A673 (cell line): ENCODE results near the gene ABCD1. TPM values are rescaled to one million over a fixed set of nuclear protein-coding genes. Genes with fewer than 3 reads are reported as not detected.
"Not testable (repeated sequence)": the region's sequence is repeated elsewhere in the genome, so short reads cannot be mapped to it uniquely, and the experiment has no call there.

ENCODE experiments used
- BruUV-seq: library from RNA; stranded (reverse); fragments of 400-500 nt; replicated peaks from 2 replicates; lab custom pipeline; 2021; lab: Mats Ljungman, UMichigan
- CTCF ChIA-PET: fragments of 300-600 bp; sonication (Branson Sonifier 250); formaldehyde crosslinking; loops from one replicate; lab custom pipeline; 2022; ENCODE audit warnings: antibody characterized with exemption; lab: Charles Lee
- POLR2A ChIA-PET: fragments of 300-600 bp; sonication (Branson Sonifier 250); formaldehyde crosslinking; loops from one replicate; lab custom pipeline; 2022; ENCODE audit warnings: antibody characterized with exemption; ENCODE audit not compliant: low non-redundant PET; lab: Charles Lee
- DNase-seq: peaks from one replicate; pipeline ENCODE4 v3.0.0-alpha.2; 2015; ENCODE audit warnings: low spot score
- H3K27ac ChIP-seq: fragments of 200-600 bp; sonication (generic); 2 replicates; pipeline ENCODE4 v1.5.1; 2016; ENCODE audit warnings: mixed run types, low read depth, mild to moderate bottlenecking, mixed read lengths, antibody characterized with exemption, low read length; ENCODE audit not compliant: poor library complexity, severe bottlenecking
- H3K27me3 ChIP-seq: fragments of 200-600 bp; sonication (generic); replicated peaks from 2 replicates; pipeline ENCODE4 v1.6.1; 2017; ENCODE audit warnings: mixed run types, low read depth, mild to moderate bottlenecking, mixed read lengths, antibody characterized with exemption, low read length; ENCODE audit not compliant: insufficient read depth, poor library complexity
- H3K36me3 ChIP-seq: fragments of 200-600 bp; sonication (generic); 2 replicates; pipeline ENCODE4 v1.6.1; 2016; ENCODE audit warnings: mixed run types, mild to moderate bottlenecking, mixed read lengths, antibody characterized with exemption, low read length; ENCODE audit not compliant: insufficient read depth, poor library complexity, severe bottlenecking
- H3K4me1 ChIP-seq: fragments of 200-600 bp; sonication (generic); 2 replicates; pipeline ENCODE4 v1.6.1; 2017; ENCODE audit warnings: mixed run types, mild to moderate bottlenecking, mixed read lengths, antibody characterized with exemption, low read length; ENCODE audit not compliant: insufficient read depth, poor library complexity, severe bottlenecking
- H3K4me3 ChIP-seq: fragments of 200-600 bp; sonication (generic); 2 replicates; pipeline ENCODE4 v1.5.1; 2016; ENCODE audit warnings: low read depth, mixed run types, mild to moderate bottlenecking, mixed read lengths, low read length; ENCODE audit not compliant: poor library complexity, severe bottlenecking
- H3K9me3 ChIP-seq: fragments of 200-600 bp; sonication (generic); 2 replicates; pipeline ENCODE4 v1.6.1; 2016; ENCODE audit warnings: mixed run types, low read depth, mild to moderate bottlenecking, mixed read lengths, antibody characterized with exemption, low read length; ENCODE audit not compliant: poor library complexity, severe bottlenecking
- EZH2 ChIP-seq: fragments of 200-600 bp; sonication (generic); IDR thresholded peaks from 2 replicates; pipeline ENCODE4 v1.6.1; 2017; ENCODE audit warnings: borderline replicate concordance, low read depth, mild to moderate bottlenecking, mixed read lengths, antibody characterized with exemption, low read length; ENCODE audit not compliant: poor library complexity, severe bottlenecking
- intact Hi-C: fragments of 100-400 bp; cut with micrococcal nuclease; formaldehyde crosslinking; loops from one replicate; pipeline ENCODE4 v1.10.0; 2022; ENCODE audit not compliant: unreplicated experiment
- total RNA-seq: library from RNA; stranded (reverse); gene quantifications from 2 replicates; pipeline ENCODE4 v1.2.3, GENCODE V29; 2021
- TF ChIP-seq, protein P1 (sequence below): fragments of 300-800, 200-600 bp; sonication (generic); conservative IDR thresholded peaks from 2 replicates; pipeline ENCODE4 v1.5.1; 2017; ENCODE audit warnings: low read depth, mild to moderate bottlenecking, antibody characterized with exemption, low read length, moderate library complexity, mixed read lengths

Gene ABCD1
- total RNA-seq, 1 experiment from 2014 or later, result 7.8 TPM

DNA sequence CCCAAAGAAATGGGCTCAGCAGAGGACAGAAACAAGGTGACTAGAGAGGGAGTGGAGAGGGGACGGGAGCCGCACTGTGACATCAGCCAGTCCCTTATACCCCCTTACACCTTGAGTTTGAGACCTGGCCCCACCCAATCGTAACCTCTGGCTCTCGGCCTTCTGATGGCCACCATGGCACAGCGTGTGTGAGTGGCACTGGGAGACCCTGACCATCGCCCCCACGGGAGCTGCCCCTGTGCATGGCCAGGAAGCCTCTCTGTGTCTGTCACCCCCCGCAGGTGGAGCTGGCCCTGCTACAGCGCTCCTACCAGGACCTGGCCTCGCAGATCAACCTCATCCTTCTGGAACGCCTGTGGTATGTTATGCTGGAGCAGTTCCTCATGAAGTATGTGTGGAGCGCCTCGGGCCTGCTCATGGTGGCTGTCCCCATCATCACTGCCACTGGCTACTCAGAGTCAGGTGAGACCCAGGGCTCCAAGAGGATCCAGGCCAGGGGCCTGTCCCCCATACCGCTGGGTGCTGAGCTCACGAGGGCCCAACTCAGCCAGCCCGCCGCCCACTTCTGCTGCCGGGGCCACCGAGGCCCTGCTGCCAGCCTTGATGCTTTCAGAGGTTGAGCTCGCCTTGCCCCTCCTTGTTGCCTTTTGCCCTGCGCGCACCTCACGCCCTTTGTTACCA, 4.4 kb downstream of the ABCD1 start:
- H3K4me1 ChIP-seq, result peaks cover 8% of the 10 kb centered on the region
- no peak overlapping the region for H3K27ac ChIP-seq
- no peak overlapping the region for H3K4me3 ChIP-seq
- BruUV-seq, result no TSS peak
- CTCF ChIA-PET, result interaction anchor here (0.7 kb wide), 1 partner anchor 194 kb away, joined by 4 read pairs; no protein-coding TSS in a partner anchor
- intact Hi-C loops, result no loop called here
- H3K36me3 ChIP-seq, result no peaks in the 10 kb centered on the region
- TF ChIP-seq, protein P1, sequence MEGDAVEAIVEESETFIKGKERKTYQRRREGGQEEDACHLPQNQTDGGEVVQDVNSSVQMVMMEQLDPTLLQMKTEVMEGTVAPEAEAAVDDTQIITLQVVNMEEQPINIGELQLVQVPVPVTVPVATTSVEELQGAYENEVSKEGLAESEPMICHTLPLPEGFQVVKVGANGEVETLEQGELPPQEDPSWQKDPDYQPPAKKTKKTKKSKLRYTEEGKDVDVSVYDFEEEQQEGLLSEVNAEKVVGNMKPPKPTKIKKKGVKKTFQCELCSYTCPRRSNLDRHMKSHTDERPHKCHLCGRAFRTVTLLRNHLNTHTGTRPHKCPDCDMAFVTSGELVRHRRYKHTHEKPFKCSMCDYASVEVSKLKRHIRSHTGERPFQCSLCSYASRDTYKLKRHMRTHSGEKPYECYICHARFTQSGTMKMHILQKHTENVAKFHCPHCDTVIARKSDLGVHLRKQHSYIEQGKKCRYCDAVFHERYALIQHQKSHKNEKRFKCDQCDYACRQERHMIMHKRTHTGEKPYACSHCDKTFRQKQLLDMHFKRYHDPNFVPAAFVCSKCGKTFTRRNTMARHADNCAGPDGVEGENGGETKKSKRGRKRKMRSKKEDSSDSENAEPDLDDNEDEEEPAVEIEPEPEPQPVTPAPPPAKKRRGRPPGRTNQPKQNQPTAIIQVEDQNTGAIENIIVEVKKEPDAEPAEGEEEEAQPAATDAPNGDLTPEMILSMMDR, result no peak
- no peaks in the 10 kb centered on the region for H3K9me3 ChIP-seq
- no peaks in the 10 kb centered on the region for H3K27me3 ChIP-seq
- POLR2A ChIA-PET, result no interaction called here
- no peak for DNase-seq

DNA sequence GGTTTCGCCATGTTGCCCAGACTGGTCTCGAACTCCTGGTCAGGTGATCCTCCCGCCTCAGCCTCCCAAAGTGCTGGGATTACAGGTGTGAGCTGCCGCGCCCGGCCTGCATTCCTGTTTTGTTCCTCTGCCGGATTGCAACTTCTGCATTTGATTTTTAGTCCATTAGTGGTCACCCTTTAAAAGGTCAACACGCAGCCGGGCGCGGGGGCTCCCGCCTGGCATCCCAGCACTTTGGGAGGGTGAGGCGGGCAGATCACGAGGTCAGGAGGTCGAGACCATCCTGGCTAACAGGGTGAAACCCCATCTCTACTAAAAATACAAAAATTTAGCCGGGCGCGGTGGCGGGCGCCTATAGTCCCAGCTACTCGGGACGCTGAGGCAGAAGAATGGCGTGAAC, 5.5 kb downstream of the ABCD1 start:
- H3K4me1 ChIP-seq, CTCF ChIA-PET, intact Hi-C loops, BruUV-seq, H3K4me3 ChIP-seq, H3K27me3 ChIP-seq, DNase-seq, H3K36me3 ChIP-seq, POLR2A ChIA-PET, H3K27ac ChIP-seq, H3K9me3 ChIP-seq: not testable (repeated sequence)

DNA sequence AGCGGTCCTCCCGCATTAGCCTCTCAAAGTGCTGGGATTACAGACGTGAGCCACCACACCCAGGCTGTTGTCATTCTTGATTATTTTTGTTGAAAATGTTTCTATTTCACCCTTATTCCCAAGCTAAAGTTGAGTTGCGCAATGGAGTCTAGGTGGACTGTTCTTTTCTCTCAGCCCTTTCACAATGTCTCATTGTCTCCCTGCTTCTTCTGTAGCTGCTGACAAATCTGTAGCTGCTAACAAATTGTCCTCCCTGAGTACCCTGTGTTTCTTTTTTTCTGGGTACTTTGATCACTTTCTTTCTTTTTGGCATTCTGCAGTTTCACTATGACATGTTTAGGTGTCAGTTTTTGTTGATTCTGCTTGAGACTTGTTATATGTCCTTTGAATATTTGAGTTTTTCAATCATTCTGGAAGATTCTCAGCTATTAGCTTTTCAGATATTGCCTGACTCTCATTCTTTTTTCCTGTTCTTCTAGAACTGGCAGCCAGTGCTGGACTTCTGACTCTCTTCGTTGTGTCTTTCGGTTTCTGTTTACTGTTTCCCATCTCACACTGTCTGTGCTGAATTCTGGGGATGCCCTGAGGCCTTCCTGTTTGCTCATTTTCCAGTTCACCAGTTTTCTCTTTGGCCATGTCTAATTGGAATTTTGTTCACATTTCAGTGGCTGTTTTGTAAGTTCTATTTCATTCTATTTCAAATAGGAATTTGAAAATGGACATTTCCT, 6.6 kb downstream of the ABCD1 start:
- no peak overlapping the region for H3K4me3 ChIP-seq
- intact Hi-C loops, result no loop called here
- BruUV-seq, result no TSS peak
- TF ChIP-seq, protein P1, result no peak
- no peak for TF ChIP-seq EZH2
- H3K9me3 ChIP-seq, result no peaks in the 10 kb centered on the region
- H3K27me3 ChIP-seq, result no peaks in the 10 kb centered on the region
- no peak overlapping the region for H3K27ac ChIP-seq
- POLR2A ChIA-PET, result interaction anchor here (0.6 kb wide), 1 partner anchor 405 kb away, joined by 3 read pairs; no protein-coding TSS in a partner anchor
- H3K4me1 ChIP-seq, result peaks cover 8% of the 10 kb centered on the region
- DNase-seq, result no peak
- CTCF ChIA-PET, result no interaction called here
- H3K36me3 ChIP-seq, result no peaks in the 10 kb centered on the region
